Fibroblast of peridontal ligament (primary cell): ENCODE data around the gene HBS1L.
A peak's percentile ranks its signal among the peaks of the same experiment; 100 is the strongest.

Experiments used
- DNase-seq: peaks from one replicate; pipeline ENCODE4 v3.0.0-alpha.2; 2010; ENCODE audit errors: extremely low read depth

The HBS1L gene

DNA sequence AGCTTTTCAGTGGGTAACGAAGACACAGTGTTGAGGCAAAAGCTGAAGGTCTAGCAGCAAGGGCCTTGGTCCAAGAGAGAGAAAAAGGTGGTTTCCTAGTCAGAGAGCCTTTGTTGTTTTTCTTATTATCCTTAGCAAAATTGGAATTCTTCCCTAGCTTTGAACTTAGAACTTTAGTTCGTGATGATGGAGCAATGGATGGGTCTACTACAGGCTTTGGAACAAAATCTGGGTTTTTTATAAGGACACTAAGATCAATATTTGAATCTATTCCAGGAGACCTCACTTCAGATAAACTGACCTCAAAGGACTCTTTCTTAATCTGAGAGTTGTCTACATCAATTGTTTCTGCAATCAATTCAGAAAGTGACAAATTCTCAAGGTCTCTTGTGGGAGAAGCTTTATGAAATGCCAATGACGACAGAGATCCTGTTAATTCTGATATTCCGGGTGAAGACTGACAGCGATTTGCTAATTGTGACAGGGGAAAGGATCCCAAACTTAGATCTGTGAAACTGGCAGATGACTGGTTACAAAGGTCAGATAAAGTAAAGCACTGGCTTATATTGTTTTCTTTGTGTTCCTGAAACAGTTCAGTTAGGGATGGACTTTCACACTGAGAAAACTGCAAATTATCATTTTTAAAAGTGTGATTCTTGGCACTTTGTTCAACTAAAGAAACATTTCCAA is 17.7 kb downstream of the HBS1L start:
- DNase-seq: no peak

GRCh38 chr6:135033238-135033637 is 21.4 kb downstream of the HBS1L start:
- DNase-seq: no peak

GRCh38 chr6:135030532-135031178 is 24.0 kb downstream of the HBS1L start:
- peak; percentile 76 for DNase-seq

DNA sequence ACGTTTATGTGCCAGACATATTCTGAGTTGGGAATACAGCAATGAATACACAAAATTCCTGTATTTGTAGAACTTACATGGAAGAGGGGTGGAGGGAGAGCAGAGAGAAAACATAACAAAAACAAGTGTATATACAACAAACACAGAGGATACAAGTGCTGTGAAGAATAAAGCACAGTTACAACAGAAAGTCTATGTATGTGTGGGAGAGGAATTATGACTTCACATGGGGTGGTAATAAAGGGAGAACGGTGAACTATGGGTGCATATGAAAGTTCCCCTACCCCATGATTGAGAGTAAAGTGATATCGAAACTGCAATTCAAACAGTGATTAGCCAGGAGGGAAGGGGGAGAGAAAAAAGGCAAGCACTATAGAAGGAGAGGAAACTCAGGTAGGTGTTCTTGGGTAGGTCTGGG is 24.6 kb downstream of the HBS1L start:
- no peak for DNase-seq

GRCh38 chr6:135025775-135026174 is 28.8 kb downstream of the HBS1L start:
- DNase-seq: no peak

DNA sequence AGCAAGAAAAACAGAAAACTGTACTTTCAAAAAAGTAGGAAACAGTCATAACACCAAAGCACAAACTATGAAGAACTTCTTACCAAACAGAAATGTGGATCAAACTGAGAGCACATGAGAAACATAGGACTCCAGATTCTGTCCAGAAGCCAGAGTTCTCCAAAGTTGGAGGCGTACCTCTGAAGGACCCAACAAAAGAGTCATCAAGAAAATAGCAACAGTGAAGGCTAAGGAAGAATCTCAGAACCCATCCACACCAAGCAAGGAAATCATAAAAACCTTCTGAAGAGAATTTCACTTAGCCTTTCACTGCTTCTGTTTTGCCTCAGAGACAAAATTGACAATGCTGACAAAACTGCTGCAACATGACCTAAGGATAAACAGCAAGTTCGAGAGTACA is 29.4 kb downstream of the HBS1L start:
- DNase-seq: no peak

DNA sequence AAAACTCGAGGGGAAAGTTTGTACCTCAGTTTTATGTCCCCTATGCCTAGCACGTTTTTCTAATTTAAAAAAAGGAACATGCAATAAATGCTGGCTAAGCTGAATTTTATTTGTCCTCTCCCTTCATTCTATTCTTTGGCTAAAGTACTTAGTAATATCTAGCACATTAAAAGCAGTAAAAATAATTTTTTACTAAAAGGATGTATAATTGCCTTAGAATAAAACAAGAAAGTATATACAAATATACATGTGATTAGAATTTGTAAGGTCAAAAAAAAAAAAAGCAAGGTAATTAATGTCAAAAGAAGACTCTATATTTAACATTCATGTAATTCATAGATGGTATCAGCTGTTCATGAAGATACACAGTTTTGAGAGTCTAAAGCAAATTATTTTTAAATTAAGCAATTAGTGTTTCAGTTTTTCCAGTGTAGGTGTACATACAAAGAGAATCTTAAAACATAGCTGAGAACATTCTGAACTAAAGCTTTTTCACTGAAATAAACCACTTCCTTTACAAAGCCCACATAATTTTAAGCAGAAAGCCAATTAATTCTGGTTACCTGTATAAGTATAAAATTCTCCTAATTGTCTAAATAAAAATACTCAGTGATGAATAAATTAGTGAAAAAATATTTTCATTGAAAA is 32.4 kb downstream of the HBS1L start:
- DNase-seq: no peak

GRCh38 chr6:135021310-135022049 is 33.1 kb downstream of the HBS1L start:
- no peak for DNase-seq

DNA sequence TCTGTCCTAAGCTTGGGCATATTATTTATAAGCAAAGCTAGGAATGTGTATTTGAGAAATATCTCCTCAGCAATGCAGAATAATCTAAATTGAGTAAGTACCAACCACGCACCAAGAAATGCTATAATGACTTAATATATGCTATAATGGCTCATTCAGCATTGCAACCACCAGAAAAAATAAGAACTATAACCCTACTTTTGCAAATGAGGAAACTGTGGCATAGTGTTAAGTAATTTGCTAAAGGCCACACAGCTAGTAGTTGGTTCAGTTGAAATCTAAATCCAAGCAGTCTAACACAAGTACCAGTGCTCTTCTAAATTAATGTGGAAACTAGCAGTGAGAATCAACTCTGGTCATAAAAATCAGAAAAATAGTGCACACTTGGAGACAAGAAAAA is 35.7 kb downstream of the HBS1L start:
- DNase-seq: no peak

DNA sequence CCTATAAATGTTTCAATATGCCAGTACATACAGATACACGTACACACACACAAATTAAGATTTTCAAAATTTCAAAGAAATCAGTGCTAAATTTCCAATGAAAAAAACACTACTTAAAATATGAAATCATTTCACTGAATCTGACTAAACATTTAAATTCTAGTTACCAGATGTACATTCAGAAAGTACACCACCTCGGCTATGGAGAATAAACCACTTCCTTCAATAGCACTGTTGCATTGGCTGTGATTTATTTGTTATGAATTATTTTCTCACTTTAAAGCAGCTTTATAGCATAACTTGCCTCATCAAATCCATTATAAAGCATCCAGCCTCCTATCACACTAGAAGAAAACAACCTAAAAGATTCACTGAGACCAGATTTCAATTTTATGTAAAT is 36.6 kb downstream of the HBS1L start:
- no peak for DNase-seq

DNA sequence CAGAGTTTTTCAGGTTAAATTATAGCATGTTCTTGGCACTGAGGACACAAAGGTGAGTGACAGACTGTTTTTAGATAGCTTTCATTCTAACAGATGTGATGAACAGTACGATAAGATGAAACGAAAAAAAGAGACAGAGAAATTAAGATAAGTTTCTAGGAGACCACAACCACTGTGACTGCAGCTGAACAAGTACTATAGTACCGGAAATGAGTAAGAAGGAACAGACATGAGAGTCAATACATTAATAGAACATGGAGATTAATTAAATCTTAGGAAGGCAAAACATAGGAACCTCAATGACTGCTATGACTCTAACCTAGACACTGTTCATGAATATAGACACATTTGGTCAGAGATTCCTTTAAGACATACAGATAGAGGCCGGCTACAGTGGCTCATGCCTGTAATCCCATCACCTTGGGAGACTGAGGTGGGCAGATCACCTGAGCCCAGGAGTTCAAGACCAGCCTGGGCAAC is 40.2 kb downstream of the HBS1L start:
- DNase-seq: no peak

GRCh38 chr6:135013211-135013610 is 41.4 kb downstream of the HBS1L start:
- no peak for DNase-seq

DNA sequence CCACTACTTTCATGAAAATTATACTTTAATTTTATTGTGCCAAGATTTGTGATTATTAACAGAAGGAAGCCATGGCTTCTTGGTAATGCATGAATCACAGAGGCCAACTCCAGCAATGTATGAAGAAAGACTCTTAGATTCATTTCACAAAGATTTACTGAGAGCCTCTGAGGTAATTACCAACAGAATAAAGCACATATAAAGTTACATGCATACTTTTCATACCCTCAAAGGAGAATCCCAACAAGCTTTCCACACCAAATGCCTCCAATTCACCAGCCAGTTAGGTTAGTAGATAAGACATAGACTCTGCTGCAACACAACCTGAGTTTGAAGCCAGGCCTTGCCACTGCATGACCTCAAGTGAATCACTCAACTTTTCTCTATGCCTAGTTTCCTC is 41.9 kb downstream of the HBS1L start:
- DNase-seq: peak; percentile 88

DNA sequence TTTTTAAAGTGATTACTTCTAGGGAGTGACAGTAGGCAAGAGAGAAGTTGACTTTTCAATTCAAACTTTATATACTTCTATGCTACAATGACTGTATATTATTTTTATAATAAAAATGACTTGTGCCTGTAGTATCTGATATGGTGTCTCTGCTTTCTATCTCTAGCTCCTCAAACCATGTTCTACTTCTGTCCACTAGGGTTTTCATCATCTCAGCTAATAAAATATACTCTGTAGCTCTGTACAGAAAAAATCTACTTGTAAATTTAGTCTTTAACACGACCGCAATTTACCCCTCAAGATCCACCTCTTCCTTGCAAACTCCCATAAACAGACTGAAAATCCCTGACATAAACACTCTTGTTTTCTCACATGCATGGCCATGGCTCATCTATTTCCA is 42.3 kb downstream of the HBS1L start:
- no peak for DNase-seq

DNA sequence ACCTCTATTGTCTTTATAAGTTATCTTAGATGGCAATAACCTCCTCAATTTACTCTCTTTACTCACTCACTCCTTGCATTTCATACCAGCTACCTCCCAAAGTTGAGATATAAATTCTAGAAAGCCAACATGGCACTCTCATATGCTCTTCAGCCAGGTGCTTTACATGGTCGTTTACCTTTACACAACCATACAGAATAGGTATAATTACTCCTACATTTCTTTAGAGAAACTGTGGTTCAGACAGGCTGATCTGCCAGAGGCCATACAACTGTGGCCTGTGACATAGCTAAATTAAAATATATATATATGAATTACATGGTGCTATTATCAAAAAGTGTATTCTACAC is 45.7 kb downstream of the HBS1L start:
- DNase-seq: no peak

DNA sequence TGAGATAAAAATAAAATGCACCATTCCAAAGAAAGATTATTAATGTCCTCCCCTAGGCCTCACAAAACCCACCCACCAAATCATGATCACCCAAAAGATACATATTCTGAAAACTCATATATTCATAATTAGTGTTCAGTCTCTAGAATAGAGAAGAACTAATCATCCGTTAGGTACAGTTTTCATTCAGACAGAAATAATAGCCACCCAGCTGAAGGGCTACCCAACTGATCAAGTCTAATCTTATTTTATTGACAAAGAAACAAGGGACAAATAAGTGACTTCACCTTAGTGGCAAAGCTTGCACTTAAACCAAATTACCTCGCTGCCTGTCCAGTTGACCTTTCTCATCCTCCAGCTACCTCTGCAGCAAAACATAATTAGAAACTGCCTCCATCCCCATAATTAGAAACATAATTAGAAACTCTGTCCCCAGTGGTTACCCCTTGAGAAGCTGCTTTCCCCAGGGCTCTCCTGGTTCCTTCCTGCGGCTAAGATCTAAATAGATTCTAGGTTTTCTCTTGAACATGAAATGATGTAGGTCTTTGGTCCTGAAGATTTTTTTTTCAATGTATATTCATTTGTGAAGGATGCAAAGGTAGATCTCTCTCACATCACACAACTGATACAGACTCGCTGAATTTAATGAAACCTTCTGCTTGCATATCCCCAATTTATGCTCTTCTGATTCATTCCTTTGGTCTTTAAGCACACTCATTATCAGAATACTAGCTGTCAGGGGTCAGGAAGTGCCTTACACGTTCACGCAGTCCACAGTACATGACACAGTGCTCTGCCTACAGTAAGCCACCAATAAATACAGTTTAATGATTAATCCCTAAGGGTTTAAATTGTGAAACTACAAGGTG is 46.3 kb downstream of the HBS1L start:
- no peak for DNase-seq

DNA sequence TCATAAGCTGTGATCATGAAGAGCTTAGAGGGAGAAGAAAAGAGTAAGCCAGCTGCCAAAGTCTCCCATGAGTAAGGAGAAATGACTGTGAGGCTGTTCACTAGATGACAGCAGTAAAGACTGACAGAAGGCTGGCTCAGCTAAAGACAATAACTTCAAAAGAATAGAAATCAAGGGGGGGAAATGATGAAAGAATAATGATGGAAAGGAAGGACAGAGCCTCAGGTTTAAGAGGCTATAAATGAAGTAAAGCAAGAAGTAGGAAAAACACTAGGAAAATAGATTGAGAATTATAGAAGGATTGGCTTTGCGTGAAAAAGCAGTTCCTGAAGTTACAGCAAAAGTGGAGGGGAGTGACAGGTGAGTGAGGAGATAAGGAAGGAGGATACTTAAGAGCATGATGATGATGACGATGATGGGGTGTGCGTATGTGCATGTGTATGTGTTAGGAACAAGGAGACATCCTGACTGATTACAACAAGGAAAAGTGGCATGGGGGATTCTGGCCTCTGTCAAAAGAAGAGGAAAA is 48.2 kb downstream of the HBS1L start:
- no peak for DNase-seq

DNA sequence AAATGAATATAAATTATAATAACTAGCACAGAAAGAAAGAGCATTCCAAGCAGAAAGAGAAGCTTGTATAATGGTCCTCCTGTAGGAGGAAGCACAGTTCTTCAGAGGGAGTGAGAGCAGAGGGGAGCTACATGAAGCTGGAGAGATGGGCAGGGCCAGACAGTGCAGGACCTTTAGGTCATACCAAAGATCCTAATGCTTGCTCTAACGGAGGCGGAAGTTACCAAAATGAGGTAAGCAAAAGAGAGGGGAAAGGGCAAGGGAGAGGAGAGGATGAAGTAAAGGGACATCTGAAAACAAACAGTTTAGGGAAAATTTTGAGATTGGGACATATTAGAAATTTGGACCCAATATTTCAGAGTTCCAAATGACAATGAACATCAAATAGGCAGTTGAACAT is 50.2 kb downstream of the HBS1L start:
- no peak for DNase-seq

- DNase-seq: no peak
Measured at GRCh38 chr6:135002974-135003703, 51.5 kb downstream of the HBS1L start.

- peak; percentile 43 for DNase-seq
Measured at GRCh38 chr6:135002229-135002844, 52.3 kb downstream of the HBS1L start.
